ENCODE results near the gene C11orf21. TPM values are rescaled to one million over a fixed set of nuclear protein-coding genes. Genes with fewer than 3 reads are reported as not detected.

The C11orf21 gene
- total and polyA plus RNA-seq, 2 of the 8 experiments (the other 6 are each of a cell fraction or from before 2014, with no cell fraction given), result not detected

DNA sequence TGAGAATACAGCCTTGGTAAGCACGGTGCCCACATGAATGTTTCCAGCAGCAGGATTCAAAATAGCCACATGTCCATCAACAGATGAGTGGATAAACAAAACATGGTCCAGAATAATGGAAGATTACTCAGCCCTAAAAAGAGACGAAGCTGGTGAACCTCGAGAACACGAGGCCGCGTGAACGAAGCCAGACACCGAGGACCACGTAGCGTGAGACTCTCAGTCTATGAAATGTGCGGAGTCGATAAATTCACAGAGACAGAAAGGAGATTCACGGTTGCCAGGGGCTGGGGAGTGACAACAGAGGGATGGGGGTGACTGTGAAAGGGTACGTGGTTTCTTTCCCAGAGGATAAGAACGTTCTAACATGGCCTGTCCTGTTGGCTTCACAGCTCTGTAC lies 28.4 kb downstream of the C11orf21 start (continued):
- no peak for TF ChIP-seq POLR2AphosphoS5 (IDR thresholded peaks at IDR 0.05; ENCODE audit: low read depth, low read length)

All from H1 (cell line).